NCI-H345 treated with DMSO at 0.1 percent for 48 hours (cell line): ENCODE results near the gene SLC2A1.
A peak's percentile ranks its signal among the peaks of the same experiment; 100 is the strongest.

ENCODE experiments used
- DNase-seq: peaks from one replicate; lab custom pipeline; 2025; ENCODE audit not compliant: unreplicated experiment; lab: John Stamatoyannopoulos, UW

SLC2A1 gene

DNA sequence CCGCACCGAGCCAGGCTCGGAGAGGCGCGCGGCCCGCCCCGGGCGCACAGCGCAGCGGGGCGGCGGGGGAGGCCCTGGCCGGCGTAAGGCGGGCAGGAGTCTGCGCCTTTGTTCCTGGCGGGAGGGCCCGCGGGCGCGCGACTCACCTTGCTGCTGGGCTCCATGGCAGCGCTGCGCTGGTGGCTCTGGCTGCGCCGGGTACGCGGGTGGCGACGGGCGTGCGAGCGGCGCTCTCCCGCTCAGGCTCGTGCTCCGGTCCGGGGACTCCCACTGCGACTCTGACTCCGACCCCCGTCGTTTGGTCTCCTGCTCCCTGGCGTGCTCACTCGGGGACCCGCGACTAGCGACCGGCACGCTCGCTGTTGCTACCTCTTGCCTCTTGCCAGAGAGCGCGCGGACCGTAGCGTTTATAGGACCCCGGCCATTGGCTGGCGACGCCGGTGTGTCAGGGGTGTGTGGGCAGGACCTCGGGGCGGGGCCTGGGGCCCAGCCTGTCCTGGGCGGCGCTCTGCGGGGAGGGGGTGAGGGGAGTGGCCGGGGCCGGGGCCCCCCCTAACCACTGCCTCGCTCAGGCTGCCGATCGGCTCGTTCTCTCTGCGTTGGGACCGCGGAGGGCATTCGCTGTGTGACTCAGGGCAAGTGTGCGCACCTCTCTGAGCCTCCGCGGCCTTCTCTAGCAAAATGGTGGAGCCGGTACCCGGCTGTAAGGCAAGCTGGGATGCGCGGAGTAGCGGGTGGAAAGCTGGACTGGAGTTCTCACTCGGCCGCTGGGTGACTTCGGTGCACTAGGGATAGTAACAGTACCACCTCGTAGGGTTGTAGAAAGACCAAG is at the start of gene SLC2A1:
Gene SLC2A1 (minus strand): TSS at position 381 of the 832 bp plus-strand sequence. CDS start 217 bp downstream, at position 164.
- peak; percentile 83 for DNase-seq

DNA sequence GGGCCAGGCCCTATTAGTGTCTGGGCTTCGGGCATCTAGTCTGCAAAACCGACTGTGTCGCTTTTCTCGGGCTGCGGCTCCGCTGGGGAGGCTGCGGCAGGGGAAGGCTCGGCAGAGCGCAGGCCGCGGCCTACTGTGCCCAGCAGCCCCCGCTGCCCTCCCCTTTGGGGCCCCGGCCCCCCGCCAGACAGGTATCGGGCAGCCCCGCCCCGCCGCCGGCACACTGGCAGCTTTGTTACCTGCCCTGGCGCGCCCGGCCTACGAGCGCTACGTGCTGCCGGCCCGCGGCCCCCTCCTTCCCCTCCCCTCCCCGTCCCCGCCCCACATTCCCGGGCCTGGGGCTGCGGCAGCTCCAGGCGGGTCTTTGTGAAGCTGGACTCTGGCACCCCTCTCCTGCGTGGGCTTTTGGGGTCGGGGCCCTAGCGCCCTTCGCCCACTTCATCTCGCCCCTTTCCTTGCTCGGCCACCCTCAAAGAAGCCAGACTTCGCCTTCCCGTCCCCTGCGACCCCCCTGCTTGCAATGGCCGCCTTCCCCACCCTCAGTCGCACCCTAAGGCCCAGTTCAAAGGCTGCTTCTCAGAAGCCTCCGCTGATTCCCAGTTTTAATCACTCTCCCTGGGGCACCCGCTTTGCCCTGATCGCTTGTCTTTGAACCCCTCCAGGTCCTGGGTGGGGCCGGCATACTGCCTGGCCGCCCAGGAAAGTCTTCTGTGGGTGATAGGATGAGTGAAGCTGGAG is 48.9 kb upstream of the SLC2A1 start:
- no peak for DNase-seq

DNA sequence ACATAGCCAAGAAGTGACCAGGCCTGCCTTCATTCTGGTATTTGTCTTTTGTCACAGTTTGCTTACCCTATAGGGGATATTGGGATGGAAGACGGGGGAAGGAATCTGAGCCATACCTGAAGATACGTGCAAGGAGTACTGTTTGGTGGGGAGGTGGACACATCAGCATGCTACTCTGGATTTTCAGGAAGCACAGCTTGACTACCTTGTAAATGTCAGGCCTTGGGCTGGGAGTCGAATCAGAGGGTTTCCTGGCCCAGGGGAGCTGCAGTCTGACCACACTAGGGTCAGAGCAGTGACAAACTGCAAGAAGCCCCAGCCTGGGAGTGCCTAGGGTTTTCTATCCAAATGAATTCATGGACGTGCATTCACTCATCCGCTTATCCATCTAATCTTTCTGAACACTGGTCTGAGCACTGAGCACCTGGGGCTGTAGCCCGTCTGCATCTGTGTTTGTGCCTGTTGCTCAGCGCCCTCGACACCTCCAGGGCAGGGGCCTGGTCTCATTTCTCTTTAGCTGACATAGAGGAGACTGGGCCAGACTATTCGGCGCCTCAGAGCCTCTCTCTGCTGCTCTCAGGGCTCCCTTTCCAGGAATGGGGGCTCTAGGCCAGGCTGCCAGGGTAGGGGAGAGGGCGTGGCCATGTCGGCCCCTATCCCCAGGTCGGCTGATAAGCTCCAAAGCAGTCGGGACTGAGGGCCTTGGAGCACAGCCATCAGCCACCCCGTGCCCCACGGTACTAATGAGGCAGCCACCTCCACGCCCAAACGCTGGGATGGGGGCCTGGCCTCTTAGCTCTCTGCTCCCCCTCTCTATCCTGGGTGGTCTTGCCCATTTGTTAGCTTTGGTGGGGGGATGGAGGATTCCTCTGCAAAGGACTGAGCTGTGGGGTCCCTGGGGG is 47.0 kb upstream of the SLC2A1 start:
- DNase-seq = no peak

DNA sequence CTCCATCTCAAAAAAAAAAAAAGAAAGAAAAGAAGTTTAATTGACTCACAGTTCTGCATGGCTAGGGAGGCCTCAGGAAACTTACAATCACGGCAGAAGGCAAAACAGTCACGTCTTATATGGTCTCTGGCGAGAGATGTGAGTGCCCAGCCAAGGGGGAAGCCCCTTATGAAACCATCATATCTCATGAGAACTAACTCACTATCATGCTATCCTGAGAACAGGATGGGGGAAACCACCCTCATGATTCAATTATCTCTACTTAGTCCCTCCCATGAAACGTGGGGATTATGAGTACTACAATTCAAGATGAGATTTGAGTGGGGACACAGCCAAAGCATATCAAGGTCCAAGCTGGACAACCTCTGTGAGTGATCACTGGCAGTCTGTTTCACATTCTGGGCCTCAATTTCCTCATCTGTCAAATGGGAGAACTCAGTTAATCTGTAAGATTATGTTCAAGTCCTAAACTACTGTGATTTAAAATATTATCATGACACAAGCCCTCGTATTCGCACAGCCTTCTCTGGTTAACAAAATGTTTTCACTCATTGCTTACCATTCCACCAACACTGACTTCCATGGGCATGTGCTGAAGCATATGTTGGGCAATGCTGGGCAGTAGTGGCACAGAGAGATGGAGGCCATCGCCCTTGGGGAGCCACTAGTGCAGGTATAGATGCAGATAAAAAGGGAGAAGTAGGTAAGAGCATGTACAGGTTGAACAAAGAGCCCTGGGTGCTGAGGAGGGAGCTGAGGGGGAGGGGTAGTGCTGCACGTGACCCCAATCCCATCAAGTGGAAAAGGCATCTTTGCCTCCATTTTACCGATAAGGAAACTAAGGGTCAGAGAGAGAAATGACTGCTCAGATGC is 46.2 kb upstream of the SLC2A1 start:
- no peak for DNase-seq

- no peak for DNase-seq
Observed at GRCh38 chr1:43002766-43003165, 44.1 kb upstream of the SLC2A1 start.

DNA sequence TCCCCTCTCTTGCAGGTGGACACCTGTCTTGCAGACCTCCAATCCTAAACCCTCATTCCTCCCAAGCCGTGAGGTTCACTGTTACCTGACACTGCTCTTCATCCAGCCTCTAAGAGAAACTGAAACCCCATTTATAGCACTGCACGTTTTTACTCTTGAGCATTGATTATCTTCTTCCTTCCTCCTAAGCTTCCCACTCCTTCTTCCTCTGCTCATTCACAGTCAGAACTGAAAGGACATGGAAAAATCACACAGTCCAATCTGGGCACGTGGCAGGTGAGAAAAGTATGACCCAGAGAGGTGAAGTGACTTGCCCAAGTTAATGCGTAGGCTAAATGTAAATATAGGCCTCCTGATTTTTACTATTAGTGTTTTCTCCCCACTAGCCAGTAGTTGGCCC is 43.4 kb upstream of the SLC2A1 start:
- no peak for DNase-seq

DNA sequence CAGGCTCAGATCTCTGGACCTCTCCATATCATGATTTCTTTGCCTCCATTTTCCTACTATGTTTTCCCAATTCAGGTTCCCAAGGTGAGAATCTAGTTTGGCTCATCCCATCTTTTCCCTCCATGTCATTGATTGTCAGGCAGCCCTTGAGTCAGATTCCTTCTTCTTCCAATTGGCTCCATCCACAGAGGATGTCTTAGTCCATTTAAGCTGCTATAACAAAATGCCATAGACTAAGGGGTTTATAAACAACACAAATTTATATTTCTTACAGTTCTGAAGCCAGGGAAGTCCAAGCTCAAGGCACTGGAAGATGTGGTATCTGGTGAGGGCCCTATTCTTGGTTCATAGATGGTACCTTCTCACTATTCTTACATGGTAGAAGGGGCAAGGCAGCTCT is 42.8 kb upstream of the SLC2A1 start:
- DNase-seq = no peak

DNA sequence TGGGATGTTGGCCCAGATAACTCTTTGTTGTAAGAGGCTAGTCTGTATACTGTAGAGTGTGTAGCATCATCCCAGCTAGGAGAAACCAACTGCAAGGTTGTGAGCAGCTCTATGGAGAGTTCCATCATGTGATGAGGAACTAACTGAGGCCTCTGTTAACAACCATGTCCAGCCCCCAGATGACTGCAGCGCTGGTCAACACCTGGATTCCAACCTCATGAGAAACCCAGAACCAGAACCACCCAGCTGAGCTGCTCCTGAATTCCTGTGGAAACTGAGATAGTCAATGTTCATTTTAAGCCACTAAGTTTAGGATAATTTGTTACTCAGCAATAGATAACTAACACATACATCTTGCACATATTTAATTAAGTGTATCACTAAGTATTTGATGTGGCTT is 41.6 kb upstream of the SLC2A1 start:
- DNase-seq = no peak

GRCh38 chr1:42999308-42999707 is 40.6 kb upstream of the SLC2A1 start:
- DNase-seq = no peak

- DNase-seq = no peak
Observed at GRCh38 chr1:42998386-42998785, 39.7 kb upstream of the SLC2A1 start.

DNA sequence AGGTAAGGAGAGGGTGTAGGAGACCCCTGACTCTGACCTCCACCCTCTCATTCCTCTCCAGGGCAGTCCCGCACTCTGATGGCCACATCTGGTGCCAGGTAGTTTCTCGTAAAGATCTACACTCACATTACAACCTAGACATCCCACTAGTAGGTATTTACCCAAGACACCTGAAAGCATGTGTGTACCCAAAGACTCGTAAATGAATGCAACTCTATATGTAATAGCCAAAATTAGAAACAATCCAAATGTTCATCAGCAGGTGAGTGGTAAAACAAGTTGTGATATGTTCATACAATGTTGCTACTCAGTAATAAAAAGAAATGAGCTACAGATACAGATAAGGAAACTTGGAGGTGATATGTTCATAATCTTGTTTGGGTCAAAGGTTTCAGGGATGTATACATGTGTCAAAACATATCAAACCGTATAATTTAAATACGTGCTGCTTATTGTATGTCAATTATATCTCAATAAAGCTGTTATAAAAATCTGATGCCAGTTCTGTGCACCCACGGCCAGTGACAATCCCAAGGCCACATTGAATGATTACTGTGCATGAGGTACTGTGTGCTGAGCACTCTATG is 37.8 kb upstream of the SLC2A1 start:
- DNase-seq = no peak

GRCh38 chr1:42993502-42994136 is 35.0 kb upstream of the SLC2A1 start:
- DNase-seq = no peak

- no peak for DNase-seq
Observed at GRCh38 chr1:42992054-42992571, 33.4 kb upstream of the SLC2A1 start.

- no peak for DNase-seq
Observed at GRCh38 chr1:42990757-42991346, 32.2 kb upstream of the SLC2A1 start.

DNA sequence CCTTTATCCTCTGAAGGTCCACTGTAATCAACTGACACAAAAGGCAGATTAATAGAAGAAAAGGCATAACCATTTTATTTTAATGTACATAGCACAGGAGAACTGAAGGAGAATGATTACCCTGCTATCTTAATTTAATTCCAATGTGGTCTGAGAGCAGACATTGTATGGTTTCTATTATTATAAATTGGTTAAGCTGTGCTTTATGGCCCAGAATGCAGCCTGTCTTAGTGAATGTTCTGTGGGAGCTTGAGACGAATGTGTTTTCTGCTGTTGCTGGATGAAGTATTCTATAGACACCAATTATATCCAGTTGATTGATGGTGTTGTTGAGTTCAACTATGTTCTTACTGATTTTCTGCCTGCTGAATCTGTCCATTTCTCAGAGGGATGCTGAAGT is 25.0 kb upstream of the SLC2A1 start:
- no peak for DNase-seq

DNA sequence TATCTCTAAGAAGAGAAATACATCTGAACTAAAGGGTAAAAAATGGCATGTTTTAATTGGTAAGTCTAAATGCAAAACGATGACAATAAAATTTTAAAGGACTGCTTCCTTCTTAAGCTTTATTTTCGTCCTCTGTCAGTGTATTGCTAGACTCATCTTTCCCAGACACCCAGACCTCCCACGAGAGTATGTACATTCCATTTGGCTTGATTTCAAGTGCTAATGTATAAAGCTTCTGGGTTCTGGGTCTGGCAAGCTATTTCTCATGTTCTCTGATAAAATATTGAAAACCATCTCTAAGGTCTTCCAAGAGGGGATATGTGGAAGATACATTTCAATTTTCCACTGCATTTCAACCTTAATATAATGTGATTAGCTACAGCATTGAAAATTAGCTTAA is 24.6 kb upstream of the SLC2A1 start:
- DNase-seq = no peak

DNA sequence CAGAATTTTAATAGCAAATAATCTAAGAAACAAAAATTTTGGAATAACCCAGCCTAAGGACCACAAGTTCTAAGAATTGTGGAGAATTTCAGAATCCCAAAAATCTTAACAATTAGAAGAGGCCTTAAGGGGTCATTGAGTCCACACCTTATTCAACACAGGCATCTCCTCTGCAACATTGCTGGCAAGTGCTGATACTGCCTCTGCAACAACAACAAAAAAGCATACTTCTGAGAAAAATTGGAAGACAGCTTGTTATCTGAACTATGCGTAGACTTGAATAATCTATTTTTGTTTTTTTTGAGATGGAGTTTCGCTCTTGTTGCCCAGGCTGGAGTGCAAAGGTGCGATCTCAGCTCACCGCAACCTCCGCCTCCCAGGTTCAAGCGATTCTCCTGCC is 24.0 kb upstream of the SLC2A1 start:
- DNase-seq = no peak

DNA sequence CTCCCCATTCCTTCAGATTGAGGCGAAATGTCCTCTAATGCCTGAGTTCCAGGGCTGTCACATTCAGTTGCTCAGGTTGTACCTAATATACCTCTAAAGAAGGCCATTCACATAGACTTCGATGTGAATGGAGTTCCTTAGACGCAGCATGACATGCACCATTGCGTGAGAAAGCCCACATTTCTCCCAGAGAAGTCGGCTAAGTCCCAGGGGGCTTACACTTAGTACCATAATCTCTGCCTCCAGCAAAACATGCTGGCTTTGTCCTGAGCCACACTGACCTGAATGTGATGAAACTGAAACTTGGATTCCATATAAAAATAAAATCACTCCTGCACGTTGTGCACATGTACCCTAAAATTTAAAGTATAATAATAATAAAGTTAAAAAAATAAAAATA is 23.2 kb upstream of the SLC2A1 start:
- no peak for DNase-seq

DNA sequence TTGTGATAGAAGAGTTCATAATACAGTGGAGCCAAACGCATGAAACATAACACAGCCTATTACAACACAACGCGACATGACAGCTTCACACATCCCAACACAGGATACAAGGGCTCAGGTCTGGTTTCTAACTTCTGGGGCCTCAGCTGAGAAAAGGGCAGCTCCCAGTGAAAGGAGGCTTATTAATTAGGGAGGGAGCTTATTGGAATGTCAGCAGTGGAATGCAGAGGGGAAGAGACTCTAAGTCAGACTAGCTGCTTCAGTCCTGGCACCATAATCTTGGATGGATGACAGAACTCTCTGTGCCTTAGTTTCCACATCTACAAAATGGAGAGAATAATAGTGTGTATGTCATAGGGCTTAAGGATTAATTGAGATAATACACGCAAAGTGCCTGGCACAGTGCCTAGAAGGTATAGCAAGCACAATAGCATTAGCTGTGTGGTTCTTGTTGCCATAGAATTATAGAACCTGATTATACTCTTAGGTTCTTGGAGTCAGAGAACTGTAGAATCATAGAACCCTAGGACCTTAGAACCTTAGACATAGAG is 22.7 kb upstream of the SLC2A1 start:
- no peak for DNase-seq
